ENCODE data around the gene SLC45A1. TPM values are rescaled to one million over a fixed set of nuclear protein-coding genes. Genes with fewer than 3 reads are reported as not detected.

SLC45A1 gene
- total RNA-seq, 1 experiment from 2014 or later, result 0.20 TPM

DNA sequence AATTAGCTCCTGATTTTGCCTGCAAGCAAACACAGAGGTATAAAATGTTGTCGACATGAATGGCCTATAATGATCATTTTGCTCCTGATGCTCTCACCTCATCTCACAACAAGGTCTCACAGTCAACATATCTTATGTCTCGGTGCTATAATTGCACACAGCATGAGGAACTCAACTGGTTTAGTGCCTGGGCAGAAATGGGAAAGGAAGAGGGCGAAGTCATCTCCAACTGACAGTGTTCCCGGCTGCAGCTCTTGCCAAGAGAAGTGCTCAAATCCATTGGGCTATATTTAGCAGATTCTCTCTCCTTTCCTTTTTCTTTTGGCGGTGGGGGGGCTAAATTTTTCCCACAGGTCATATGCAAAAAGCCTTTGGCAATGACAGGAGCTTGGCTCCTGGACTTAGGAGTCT lies 53.0 kb downstream of the SLC45A1 start:
- POLR2A ChIA-PET (ENCODE audit: unreplicated experiment), result no interaction called here

DNA sequence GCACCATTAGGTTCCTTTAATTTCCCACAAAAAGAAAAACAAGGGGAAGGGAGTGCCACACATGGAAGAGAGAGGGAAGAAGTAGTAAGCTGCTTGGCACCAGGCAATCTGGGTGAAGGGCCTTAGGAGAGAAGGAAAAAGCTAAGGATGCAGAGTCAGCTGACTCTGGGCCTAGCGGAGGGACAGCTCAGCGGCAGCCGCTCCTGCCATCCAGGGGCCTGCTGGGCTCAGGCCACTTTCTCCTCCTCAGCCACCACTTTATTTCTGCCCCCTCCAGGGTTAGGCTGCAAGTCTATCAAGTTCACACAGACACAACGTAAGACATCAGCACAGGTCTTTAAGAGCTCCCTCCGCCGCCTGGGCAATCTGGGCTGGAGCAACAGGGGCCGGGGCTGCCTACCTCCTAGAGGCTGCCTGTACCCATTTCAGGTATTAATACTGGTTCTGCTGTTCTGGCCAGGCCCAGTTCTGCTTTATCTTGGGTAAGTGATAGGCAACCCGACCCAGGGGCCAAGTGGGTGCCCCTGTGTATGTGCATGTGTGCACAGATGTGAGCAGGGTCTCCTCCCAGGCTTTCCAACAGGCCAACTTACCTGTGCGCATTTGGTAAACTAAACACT lies 53.6 kb downstream of the SLC45A1 start:
- ChIA-PET CTCF (interaction anchor here (0.6 kb wide), 2 partner anchors 31 to 452 kb away, joined by 3 to 4 read pairs; no protein-coding TSS in a partner anchor), POLR2A (ENCODE audit: unreplicated experiment) (no interaction called here)
- Histone ChIP-seq H3K4me2 (no peak overlapping the region), H3K27me3 (ENCODE audit: insufficient read depth, low read depth) (no peaks in the 10 kb centered on the region), H3K4me3 (no peak overlapping the region), H3K27ac (no peak overlapping the region), H3F3A (ENCODE audit: insufficient read depth, low read depth) (no peaks in the 10 kb centered on the region), H3K4me1 (replicated peaks; ENCODE audit: insufficient read depth) (no peaks in the 10 kb centered on the region), H2AFZ (no peak overlapping the region), H3K79me2 (ENCODE audit: low read depth) (no peaks in the 10 kb centered on the region; the same call in 1 of the 2 replicates), H3K36me3 (ENCODE audit: low read depth) (no peaks in the 10 kb centered on the region), H3K9me3 (ENCODE audit: insufficient read depth, low read depth) (no peaks in the 10 kb centered on the region), H3K9me2 (ENCODE audit: insufficient read depth) (no peaks in the 10 kb centered on the region), H4K20me1 (ENCODE audit: insufficient read depth) (no peaks in the 10 kb centered on the region; the same call in 1 of the 2 replicates)
- TF ChIP-seq EZH2 (IDR thresholded peaks at IDR 0.05; ENCODE audit: low read depth), result no peak
- TF ChIP-seq, protein P1, sequence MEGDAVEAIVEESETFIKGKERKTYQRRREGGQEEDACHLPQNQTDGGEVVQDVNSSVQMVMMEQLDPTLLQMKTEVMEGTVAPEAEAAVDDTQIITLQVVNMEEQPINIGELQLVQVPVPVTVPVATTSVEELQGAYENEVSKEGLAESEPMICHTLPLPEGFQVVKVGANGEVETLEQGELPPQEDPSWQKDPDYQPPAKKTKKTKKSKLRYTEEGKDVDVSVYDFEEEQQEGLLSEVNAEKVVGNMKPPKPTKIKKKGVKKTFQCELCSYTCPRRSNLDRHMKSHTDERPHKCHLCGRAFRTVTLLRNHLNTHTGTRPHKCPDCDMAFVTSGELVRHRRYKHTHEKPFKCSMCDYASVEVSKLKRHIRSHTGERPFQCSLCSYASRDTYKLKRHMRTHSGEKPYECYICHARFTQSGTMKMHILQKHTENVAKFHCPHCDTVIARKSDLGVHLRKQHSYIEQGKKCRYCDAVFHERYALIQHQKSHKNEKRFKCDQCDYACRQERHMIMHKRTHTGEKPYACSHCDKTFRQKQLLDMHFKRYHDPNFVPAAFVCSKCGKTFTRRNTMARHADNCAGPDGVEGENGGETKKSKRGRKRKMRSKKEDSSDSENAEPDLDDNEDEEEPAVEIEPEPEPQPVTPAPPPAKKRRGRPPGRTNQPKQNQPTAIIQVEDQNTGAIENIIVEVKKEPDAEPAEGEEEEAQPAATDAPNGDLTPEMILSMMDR (conservative IDR thresholded peaks at IDR 0.05), result no peak
- no peak for DNase-seq
- intact Hi-C loops (cut with micrococcal nuclease; ENCODE audit: unreplicated experiment), result loop anchor here (10.0 kb wide), 1 partner anchor 353 kb away; no protein-coding TSS in a partner anchor
- no TSS peak for BruUV-seq (replicated peaks)

More for the DNA sequence above, 53.0 kb downstream of the SLC45A1 start:
- Histone ChIP-seq H3K27me3 (ENCODE audit: insufficient read depth, low read depth) (no peaks in the 10 kb centered on the region), H3K4me2 (no peak overlapping the region), H3K9me2 (ENCODE audit: insufficient read depth) (no peaks in the 10 kb centered on the region), H3F3A (ENCODE audit: insufficient read depth, low read depth) (no peaks in the 10 kb centered on the region), H3K4me3 (no peak overlapping the region), H2AFZ (no peak overlapping the region), H4K20me1 (ENCODE audit: insufficient read depth) (no peaks in the 10 kb centered on the region), H3K36me3 (ENCODE audit: low read depth) (no peaks in the 10 kb centered on the region), H3K4me1 (replicated peaks; ENCODE audit: insufficient read depth) (no peaks in the 10 kb centered on the region), H3K79me2 (ENCODE audit: low read depth) (no peaks in the 10 kb centered on the region; the same call in 1 of the 2 replicates), H3K27ac (no peak overlapping the region), H3K9me3 (ENCODE audit: insufficient read depth, low read depth) (no peaks in the 10 kb centered on the region)
- intact Hi-C loops (cut with micrococcal nuclease; ENCODE audit: unreplicated experiment), result loop anchor here (10.0 kb wide), 1 partner anchor 354 kb away; no protein-coding TSS in a partner anchor
- no peak for TF ChIP-seq EZH2 (IDR thresholded peaks at IDR 0.05; ENCODE audit: low read depth)
- TF ChIP-seq, protein P1 (conservative IDR thresholded peaks at IDR 0.05), result no peak
- BruUV-seq (replicated peaks), result no TSS peak
- no peak for DNase-seq
- CTCF ChIA-PET, result no interaction called here

DNA sequence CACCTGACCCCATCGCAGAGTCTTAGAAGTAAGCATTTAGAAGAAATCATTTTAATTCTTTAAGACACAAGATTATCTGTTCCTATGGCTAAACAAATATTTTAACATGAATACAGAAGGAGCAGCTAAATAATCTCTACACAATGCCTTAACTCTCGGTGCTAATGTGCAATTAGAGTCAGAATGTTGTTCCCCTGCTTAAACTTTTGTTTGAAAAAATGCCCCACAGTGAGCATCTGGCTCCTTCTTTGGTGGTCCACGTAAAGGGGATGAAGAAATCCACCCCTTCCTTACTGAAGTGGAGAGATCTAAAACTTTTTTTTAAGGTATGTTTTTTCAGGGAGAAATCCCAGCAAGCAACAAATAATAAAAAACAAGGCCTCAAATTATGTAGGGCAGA lies 55.2 kb downstream of the SLC45A1 start:
- intact Hi-C loops (cut with micrococcal nuclease; ENCODE audit: unreplicated experiment), result loop anchor here (10.0 kb wide), 1 partner anchor 352 kb away; no protein-coding TSS in a partner anchor
- Histone ChIP-seq H3K4me3 (no peak overlapping the region), H3K4me2 (no peak overlapping the region), H4K20me1 (ENCODE audit: insufficient read depth) (no peaks in the 10 kb centered on the region; the same call in none of the 2 replicates), H3K9me2 (ENCODE audit: insufficient read depth) (no peaks in the 10 kb centered on the region), H3K36me3 (ENCODE audit: low read depth) (no peaks in the 10 kb centered on the region), H3K79me2 (ENCODE audit: low read depth) (no peaks in the 10 kb centered on the region), H3K27ac (no peak overlapping the region), H2AFZ (no peak overlapping the region), H3F3A (ENCODE audit: insufficient read depth, low read depth) (no peaks in the 10 kb centered on the region), H3K4me1 (replicated peaks; ENCODE audit: insufficient read depth) (no peaks in the 10 kb centered on the region), H3K27me3 (ENCODE audit: insufficient read depth, low read depth) (no peaks in the 10 kb centered on the region), H3K9me3 (ENCODE audit: insufficient read depth, low read depth) (no peaks in the 10 kb centered on the region)
- POLR2A ChIA-PET (ENCODE audit: unreplicated experiment), result no interaction called here
- TF ChIP-seq, protein P1 (conservative IDR thresholded peaks at IDR 0.05), result no peak
- TF ChIP-seq EZH2 (IDR thresholded peaks at IDR 0.05; ENCODE audit: low read depth), result no peak
- no peak for DNase-seq
- CTCF ChIA-PET, result no interaction called here
- BruUV-seq (replicated peaks), result no TSS peak

Measured in PC-9 (cell line).